Measurements from ENCODE around the gene NSMCE3. TPM values are rescaled to one million over a fixed set of nuclear protein-coding genes. Genes with fewer than 3 reads are reported as not detected.

The NSMCE3 gene
- total RNA-seq, 1 donor from 2014 or later: 8.2 TPM

GRCh38 chr15:29242456-29243242 lies 27.0 kb downstream of the NSMCE3 start:
- H3K27ac Mint-ChIP-seq: no peak overlapping the region
- H3K4me1 Mint-ChIP-seq (ENCODE audit: unreplicated experiment): no peaks in the 10 kb centered on the region
- DNase-seq (ENCODE audit: extremely low spot score, unreplicated experiment): no peak

GRCh38 chr15:29241207-29241606 lies 28.4 kb downstream of the NSMCE3 start:
- Mint-ChIP-seq H3K9me3 (no peaks in the 10 kb centered on the region), H3K27ac (no peak overlapping the region), H3K27me3 (peaks cover 3% of the 10 kb centered on the region), H3K4me3 (no peak overlapping the region), H3K36me3 (no peaks in the 10 kb centered on the region), H3K4me1 (ENCODE audit: unreplicated experiment) (no peaks in the 10 kb centered on the region)
- TF ChIP-seq, protein P1, sequence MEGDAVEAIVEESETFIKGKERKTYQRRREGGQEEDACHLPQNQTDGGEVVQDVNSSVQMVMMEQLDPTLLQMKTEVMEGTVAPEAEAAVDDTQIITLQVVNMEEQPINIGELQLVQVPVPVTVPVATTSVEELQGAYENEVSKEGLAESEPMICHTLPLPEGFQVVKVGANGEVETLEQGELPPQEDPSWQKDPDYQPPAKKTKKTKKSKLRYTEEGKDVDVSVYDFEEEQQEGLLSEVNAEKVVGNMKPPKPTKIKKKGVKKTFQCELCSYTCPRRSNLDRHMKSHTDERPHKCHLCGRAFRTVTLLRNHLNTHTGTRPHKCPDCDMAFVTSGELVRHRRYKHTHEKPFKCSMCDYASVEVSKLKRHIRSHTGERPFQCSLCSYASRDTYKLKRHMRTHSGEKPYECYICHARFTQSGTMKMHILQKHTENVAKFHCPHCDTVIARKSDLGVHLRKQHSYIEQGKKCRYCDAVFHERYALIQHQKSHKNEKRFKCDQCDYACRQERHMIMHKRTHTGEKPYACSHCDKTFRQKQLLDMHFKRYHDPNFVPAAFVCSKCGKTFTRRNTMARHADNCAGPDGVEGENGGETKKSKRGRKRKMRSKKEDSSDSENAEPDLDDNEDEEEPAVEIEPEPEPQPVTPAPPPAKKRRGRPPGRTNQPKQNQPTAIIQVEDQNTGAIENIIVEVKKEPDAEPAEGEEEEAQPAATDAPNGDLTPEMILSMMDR (conservative IDR thresholded peaks at IDR 0.05): no peak
- no peak for DNase-seq (ENCODE audit: extremely low spot score, unreplicated experiment)

More at GRCh38 chr15:29242456-29243242, 27.0 kb downstream of the NSMCE3 start:
- H3K4me3 Mint-ChIP-seq: no peak overlapping the region
- H3K36me3 Mint-ChIP-seq: no peaks in the 10 kb centered on the region
- H3K9me3 Mint-ChIP-seq: no peaks in the 10 kb centered on the region
- TF ChIP-seq, protein P1 (conservative IDR thresholded peaks at IDR 0.05): no peak
- H3K27me3 Mint-ChIP-seq: peaks cover 3% of the 10 kb centered on the region

DNA sequence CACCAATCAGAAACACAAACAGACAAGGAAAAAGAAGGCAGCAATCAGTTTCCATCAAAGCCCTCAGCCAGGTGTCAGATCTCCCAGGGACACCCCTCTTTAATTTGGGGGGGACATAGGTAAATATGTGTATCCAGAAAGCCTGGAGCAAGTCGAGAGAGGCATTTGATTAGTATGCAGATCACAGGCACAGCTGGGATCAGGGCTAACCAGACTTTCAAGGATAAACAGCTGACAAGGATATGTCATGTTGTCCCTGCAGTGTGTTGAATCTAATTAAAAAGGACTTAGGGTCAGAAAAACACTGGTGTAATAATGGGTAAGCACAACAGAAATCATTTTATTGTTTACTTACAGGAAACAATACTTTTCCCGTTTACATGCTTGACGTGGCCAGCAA lies 30.2 kb downstream of the NSMCE3 start:
- Mint-ChIP-seq H3K9me3 (no peaks in the 10 kb centered on the region), H3K27ac (no peak overlapping the region), H3K4me1 (ENCODE audit: unreplicated experiment) (no peaks in the 10 kb centered on the region), H3K27me3 (peaks cover 3% of the 10 kb centered on the region), H3K4me3 (no peak overlapping the region), H3K36me3 (no peaks in the 10 kb centered on the region)
- DNase-seq (ENCODE audit: extremely low spot score, unreplicated experiment): no peak
- TF ChIP-seq, protein P1 (conservative IDR thresholded peaks at IDR 0.05): no peak

DNA sequence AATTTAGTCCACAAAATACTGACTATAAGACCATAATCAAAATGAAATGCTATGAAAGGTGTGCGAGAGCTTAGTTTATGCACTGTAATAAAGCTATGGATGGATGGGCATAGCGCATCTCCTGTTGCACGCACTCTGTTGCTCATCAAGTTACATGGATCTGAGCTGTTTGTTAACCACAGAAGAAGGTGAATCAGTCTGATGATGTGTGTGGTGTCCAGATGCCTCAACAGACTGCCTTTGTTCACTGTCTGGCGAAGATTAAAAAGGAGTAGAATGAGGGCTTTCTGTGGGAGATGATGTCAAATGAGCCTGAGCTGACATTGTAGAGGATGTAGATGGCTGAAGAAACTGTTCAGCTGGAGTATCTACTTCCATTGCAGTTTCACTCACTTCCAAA lies 36.1 kb downstream of the NSMCE3 start:
- no peak for DNase-seq (ENCODE audit: extremely low spot score, unreplicated experiment)
- Mint-ChIP-seq H3K36me3 (no peaks in the 10 kb centered on the region), H3K4me3 (no peak overlapping the region), H3K27ac (no peak overlapping the region), H3K9me3 (no peaks in the 10 kb centered on the region), H3K4me1 (ENCODE audit: unreplicated experiment) (no peaks in the 10 kb centered on the region), H3K27me3 (peaks cover 11% of the 10 kb centered on the region)
- TF ChIP-seq, protein P1 (conservative IDR thresholded peaks at IDR 0.05): no peak

DNA sequence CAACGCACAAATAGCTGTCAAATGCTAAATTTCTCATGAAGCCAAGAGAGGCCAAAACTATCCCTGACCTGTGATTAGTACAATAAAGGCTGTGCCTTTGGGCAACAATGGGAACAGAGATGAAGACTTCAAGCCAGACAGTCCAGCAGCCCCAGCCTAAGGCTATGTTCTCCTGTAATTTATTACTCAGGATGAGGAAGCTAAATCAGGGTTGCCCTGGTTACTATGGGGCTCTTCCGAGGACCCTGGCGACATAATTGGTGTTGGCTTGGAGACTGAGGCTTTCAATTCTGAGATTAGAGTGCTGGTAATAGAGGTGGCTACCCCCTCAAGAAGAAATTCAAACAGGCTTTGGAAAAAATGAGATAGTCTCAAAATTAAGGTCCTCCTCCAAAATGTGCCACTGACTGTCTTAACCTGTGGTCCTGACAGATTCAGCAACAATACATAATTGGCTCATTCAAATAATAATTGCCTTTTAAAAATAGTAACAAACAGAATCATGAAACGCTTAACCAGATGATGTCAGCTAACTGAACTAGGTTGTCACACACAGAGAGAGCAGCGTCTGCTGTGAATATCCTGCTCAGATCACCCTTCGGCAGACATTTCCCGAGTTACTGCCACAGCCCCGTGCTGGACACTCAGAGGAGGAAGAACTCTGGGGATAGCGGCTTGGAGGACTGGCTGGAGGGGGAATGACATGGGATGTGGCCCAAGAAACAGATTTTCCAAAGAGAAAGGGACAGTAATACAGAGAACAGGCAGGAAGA lies 43.0 kb downstream of the NSMCE3 start:
- Mint-ChIP-seq H3K36me3 (no peaks in the 10 kb centered on the region), H3K4me1 (ENCODE audit: unreplicated experiment) (peaks cover 25% of the 10 kb centered on the region), H3K27ac (peak overlapping the region; percentile 40), H3K27me3 (peaks cover 24% of the 10 kb centered on the region), H3K9me3 (no peaks in the 10 kb centered on the region), H3K4me3 (peak overlapping the region; percentile 12)
- TF ChIP-seq, protein P1 (conservative IDR thresholded peaks at IDR 0.05): no peak
- DNase-seq (ENCODE audit: extremely low spot score, unreplicated experiment): no peak
